Calu3 (cell line): ENCODE data around the gene NLGN4X. TPM values are rescaled to one million over a fixed set of nuclear protein-coding genes. Genes with fewer than 3 reads are reported as not detected.

ENCODE experiments used
- BruUV-seq: library from RNA; stranded (reverse); fragments of 400-500 nt; replicated peaks from 2 replicates; lab custom pipeline; 2021; lab: Mats Ljungman, UMichigan
- CTCF ChIA-PET: fragments of 300-600 bp; sonication (Branson Sonifier 250); formaldehyde crosslinking; loops from one replicate; lab custom pipeline; 2022; ENCODE audit warnings: antibody characterized with exemption; lab: Charles Lee
- DNase-seq: peaks from one replicate; pipeline ENCODE4 v3.0.0; 2022
- H3K27ac Mint-ChIP-seq: one replicate; pipeline ENCODE4 v1.8.0; 2022; ENCODE audit warnings: mixed read lengths; ENCODE audit not compliant: unreplicated experiment
- H3K27me3 Mint-ChIP-seq: one replicate; pipeline ENCODE4 v1.8.0; 2022; ENCODE audit warnings: mixed read lengths; ENCODE audit not compliant: unreplicated experiment
- H3K36me3 Mint-ChIP-seq: one replicate; pipeline ENCODE4 v1.8.0; 2022; ENCODE audit warnings: mild to moderate bottlenecking, moderate library complexity, mixed read lengths; ENCODE audit not compliant: insufficient read depth, unreplicated experiment
- H3K4me1 Mint-ChIP-seq: one replicate; pipeline ENCODE4 v1.8.0; 2022; ENCODE audit warnings: mild to moderate bottlenecking, low read depth, mixed read lengths; ENCODE audit not compliant: unreplicated experiment
- H3K4me3 Mint-ChIP-seq: one replicate; pipeline ENCODE4 v1.8.0; 2022; ENCODE audit warnings: mild to moderate bottlenecking, low read depth, moderate library complexity, mixed read lengths; ENCODE audit not compliant: unreplicated experiment
- H3K9me3 Mint-ChIP-seq: one replicate; pipeline ENCODE4 v1.8.0; 2022; ENCODE audit warnings: low read depth, mixed read lengths; ENCODE audit not compliant: unreplicated experiment
- intact Hi-C: fragments of 100-400 bp; cut with micrococcal nuclease; formaldehyde crosslinking; loops from one replicate; pipeline ENCODE4 v1.10.0; 2022; ENCODE audit not compliant: unreplicated experiment
- total RNA-seq: library from RNA; stranded (reverse); gene quantifications from 2 replicates; pipeline ENCODE4 v1.2.3, GENCODE V29; 2022
- TF ChIP-seq, protein P1 (sequence below): fragments of 200-600 bp; IDR thresholded peaks from one replicate; pipeline ENCODE4 v1.8.0; 2022; ENCODE audit warnings: antibody characterized with exemption; ENCODE audit not compliant: unreplicated experiment

Gene NLGN4X
- total RNA-seq, 1 experiment from 2014 or later: not detected

DNA sequence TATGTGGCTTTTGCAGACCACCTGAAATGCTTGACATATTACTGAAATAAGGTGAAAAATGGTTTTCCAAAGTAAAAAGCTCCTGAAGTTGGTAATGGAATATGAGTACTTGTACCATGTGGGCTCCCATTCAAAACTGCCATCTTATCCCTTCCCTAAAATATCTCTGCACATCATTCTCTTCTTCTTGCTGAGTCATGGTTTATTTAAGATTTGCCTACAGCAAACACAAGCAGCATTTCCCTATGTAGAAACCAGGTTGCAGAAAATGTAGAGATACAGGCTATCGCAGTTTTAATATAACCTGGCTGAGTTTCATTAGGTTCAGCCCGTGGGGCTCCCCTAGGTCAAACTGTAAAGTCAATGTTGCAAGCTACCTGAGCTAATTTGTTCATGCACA is 270.1 kb downstream of the NLGN4X start:
- no peaks in the 10 kb centered on the region for H3K36me3 Mint-ChIP-seq
- peaks cover 9% of the 10 kb centered on the region for H3K9me3 Mint-ChIP-seq
- CTCF ChIA-PET: no interaction called here
- no peaks in the 10 kb centered on the region for H3K4me1 Mint-ChIP-seq
- BruUV-seq: no TSS peak
- intact Hi-C loops: no loop called here
- H3K27ac Mint-ChIP-seq: no peak overlapping the region
- H3K27me3 Mint-ChIP-seq: no peaks in the 10 kb centered on the region
- TF ChIP-seq, protein P1, sequence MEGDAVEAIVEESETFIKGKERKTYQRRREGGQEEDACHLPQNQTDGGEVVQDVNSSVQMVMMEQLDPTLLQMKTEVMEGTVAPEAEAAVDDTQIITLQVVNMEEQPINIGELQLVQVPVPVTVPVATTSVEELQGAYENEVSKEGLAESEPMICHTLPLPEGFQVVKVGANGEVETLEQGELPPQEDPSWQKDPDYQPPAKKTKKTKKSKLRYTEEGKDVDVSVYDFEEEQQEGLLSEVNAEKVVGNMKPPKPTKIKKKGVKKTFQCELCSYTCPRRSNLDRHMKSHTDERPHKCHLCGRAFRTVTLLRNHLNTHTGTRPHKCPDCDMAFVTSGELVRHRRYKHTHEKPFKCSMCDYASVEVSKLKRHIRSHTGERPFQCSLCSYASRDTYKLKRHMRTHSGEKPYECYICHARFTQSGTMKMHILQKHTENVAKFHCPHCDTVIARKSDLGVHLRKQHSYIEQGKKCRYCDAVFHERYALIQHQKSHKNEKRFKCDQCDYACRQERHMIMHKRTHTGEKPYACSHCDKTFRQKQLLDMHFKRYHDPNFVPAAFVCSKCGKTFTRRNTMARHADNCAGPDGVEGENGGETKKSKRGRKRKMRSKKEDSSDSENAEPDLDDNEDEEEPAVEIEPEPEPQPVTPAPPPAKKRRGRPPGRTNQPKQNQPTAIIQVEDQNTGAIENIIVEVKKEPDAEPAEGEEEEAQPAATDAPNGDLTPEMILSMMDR: no peak
- DNase-seq: no peak
- H3K4me3 Mint-ChIP-seq: no peak overlapping the region

DNA sequence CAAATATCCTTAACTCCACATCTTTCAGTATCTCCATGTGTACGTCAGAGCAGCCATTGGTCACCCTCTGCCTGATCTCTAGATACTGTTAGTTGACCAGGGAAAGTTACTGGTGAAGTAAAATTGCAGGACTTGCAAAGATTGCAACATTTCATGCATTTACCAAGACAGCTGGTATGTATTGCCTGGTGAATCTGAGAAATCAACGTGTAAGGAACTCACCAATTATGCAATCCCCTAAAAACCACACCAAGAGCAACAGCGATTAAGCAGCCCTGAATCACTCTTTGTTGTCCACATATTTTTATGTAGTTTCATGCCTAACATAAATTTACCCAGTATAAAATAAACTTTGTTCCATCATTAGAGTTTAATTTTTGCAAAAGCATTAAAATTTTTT is 271.2 kb downstream of the NLGN4X start:
- BruUV-seq: no TSS peak
- TF ChIP-seq, protein P1: no peak
- no peaks in the 10 kb centered on the region for H3K36me3 Mint-ChIP-seq
- DNase-seq: no peak
- no peaks in the 10 kb centered on the region for H3K4me1 Mint-ChIP-seq
- no peaks in the 10 kb centered on the region for H3K27me3 Mint-ChIP-seq
- peaks cover 6% of the 10 kb centered on the region for H3K9me3 Mint-ChIP-seq
- no peak overlapping the region for H3K4me3 Mint-ChIP-seq
- intact Hi-C loops: no loop called here
- H3K27ac Mint-ChIP-seq: no peak overlapping the region
- CTCF ChIA-PET: no interaction called here

DNA sequence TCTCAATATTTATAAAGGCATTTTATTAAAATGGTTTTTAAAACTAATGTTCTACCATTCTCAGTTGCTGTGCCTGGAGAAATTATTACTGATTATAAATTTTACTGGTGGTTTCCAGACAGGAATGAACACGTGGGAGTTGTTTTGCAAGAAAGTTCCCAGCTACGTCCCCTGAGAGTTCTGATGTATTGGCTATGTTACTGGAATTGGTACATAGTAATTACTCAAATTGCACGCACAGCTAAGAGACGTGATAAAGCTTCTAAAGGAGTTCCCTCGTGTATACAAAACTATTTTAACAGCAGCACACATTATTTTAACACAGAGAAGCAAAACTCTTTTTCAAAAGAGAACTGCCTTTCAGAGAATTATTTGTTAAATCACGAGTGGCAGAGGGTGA is 292.2 kb downstream of the NLGN4X start:
- TF ChIP-seq, protein P1: no peak
- intact Hi-C loops: no loop called here
- DNase-seq: no peak
- Mint-ChIP-seq H3K27ac (no peak overlapping the region), H3K9me3 (peaks cover 12% of the 10 kb centered on the region), H3K36me3 (no peaks in the 10 kb centered on the region), H3K4me3 (no peak overlapping the region), H3K27me3 (no peaks in the 10 kb centered on the region), H3K4me1 (no peaks in the 10 kb centered on the region)
- BruUV-seq: no TSS peak
- CTCF ChIA-PET: no interaction called here

DNA sequence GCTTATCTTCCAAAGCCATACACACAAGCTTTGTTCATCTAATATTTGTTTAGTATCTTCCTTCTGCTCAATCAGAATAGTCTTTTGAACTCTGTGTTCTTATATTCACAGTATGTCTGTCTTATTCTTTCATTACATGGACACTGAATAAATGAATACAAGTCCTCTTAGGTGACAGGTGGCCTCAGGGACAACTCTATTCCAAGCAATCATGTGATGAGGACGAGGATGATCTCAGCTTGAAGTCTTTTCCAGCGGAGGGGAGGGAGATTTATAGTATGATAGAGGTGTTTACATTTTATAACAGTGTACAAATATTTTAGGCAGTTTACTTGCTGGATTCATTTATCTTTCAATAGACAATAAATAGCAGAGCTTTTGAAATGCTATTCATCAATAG is 300.4 kb downstream of the NLGN4X start:
- intact Hi-C loops: no loop called here

More for the DNA sequence above, 300.4 kb downstream of the NLGN4X start:
- H3K4me1 Mint-ChIP-seq: no peaks in the 10 kb centered on the region
- BruUV-seq: no TSS peak
- H3K4me3 Mint-ChIP-seq: no peak overlapping the region
- no peak for DNase-seq
- TF ChIP-seq, protein P1: no peak
- CTCF ChIA-PET: no interaction called here
- peaks cover 8% of the 10 kb centered on the region for H3K9me3 Mint-ChIP-seq
- no peaks in the 10 kb centered on the region for H3K27me3 Mint-ChIP-seq
- H3K36me3 Mint-ChIP-seq: no peaks in the 10 kb centered on the region
- no peak overlapping the region for H3K27ac Mint-ChIP-seq
